Trophoblast cell (in vitro differentiated cells and primary cell): ENCODE data around the gene AFTPH.

Experiments used
- DNase-seq, 2 donors: peaks; one replicate each; pipeline ENCODE4 v3.0.0-alpha.2; 2016
- H2AFZ ChIP-seq: 2 replicates; pipeline ENCODE4 v1.6.1; 2013; ENCODE audit warnings: low read length, moderate library complexity, mild to moderate bottlenecking; ENCODE audit not compliant: insufficient read depth, poor library complexity
- H2AK5ac ChIP-seq: 2 replicates; pipeline ENCODE4 v1.6.1; 2013; ENCODE audit warnings: mild to moderate bottlenecking, low read length
- H2BK120ac ChIP-seq: 2 replicates; pipeline ENCODE4 v1.6.1; 2013; ENCODE audit warnings: low read length, mild to moderate bottlenecking, moderate library complexity; ENCODE audit not compliant: insufficient read depth, poor library complexity
- H2BK12ac ChIP-seq: 2 replicates; pipeline ENCODE4 v1.6.1; 2013; ENCODE audit warnings: mild to moderate bottlenecking, low read length, moderate library complexity
- H2BK5ac ChIP-seq: 2 replicates; pipeline ENCODE4 v1.6.1; 2013; ENCODE audit warnings: low read length, low read depth, moderate library complexity, mild to moderate bottlenecking; ENCODE audit not compliant: poor library complexity
- H3K14ac ChIP-seq: 2 replicates; pipeline ENCODE4 v1.6.1; 2013; ENCODE audit warnings: mild to moderate bottlenecking, low read length
- H3K18ac ChIP-seq: 2 replicates; pipeline ENCODE4 v1.6.1; 2013; ENCODE audit warnings: mild to moderate bottlenecking, low read length
- H3K23ac ChIP-seq: 2 replicates; pipeline ENCODE4 v1.6.1; 2013; ENCODE audit warnings: low read length
- H3K27ac ChIP-seq: 2 replicates; pipeline ENCODE4 v1.5.1; 2013; ENCODE audit warnings: low read depth, mild to moderate bottlenecking, inconsistent platforms, low read length, moderate library complexity
- H3K27me3 ChIP-seq: 2 replicates; pipeline ENCODE4 v1.6.1; 2013; ENCODE audit warnings: inconsistent platforms, mild to moderate bottlenecking, low read length, moderate library complexity; ENCODE audit not compliant: insufficient read depth
- H3K36me3 ChIP-seq, 2 experiments: 1 replicate in 1 of 2; 2 replicates in 1 of 2; pipeline ENCODE4 v1.6.1; 2013; ENCODE audit warnings: low read length in 2 of 2, mild to moderate bottlenecking in 2 of 2, moderate library complexity in 1 of 2; ENCODE audit not compliant: insufficient read depth in 2 of 2, control insufficient read depth in 1 of 2
- H3K4ac ChIP-seq: 2 replicates; pipeline ENCODE4 v1.6.1; 2013; ENCODE audit warnings: low read depth, mild to moderate bottlenecking, low read length, moderate library complexity
- H3K4me1 ChIP-seq, 2 experiments: 1 replicate in 1 of 2; 2 replicates in 1 of 2; pipeline ENCODE4 v1.6.1; 2013; ENCODE audit warnings: low read length in 2 of 2, mild to moderate bottlenecking in 2 of 2, moderate library complexity in 1 of 2; ENCODE audit not compliant: insufficient read depth in 2 of 2, control insufficient read depth in 1 of 2
- H3K4me2 ChIP-seq: 2 replicates; pipeline ENCODE4 v1.6.1; 2013; ENCODE audit warnings: inconsistent platforms, mild to moderate bottlenecking, low read length, moderate library complexity
- H3K4me3 ChIP-seq: 2 replicates; pipeline ENCODE4 v1.5.1; 2013; ENCODE audit warnings: mild to moderate bottlenecking, low read depth, low read length, inconsistent platforms
- H3K79me1 ChIP-seq: one replicate; pipeline ENCODE4 v1.6.1; 2013; ENCODE audit warnings: low read length
- H3K79me2 ChIP-seq: 2 replicates; pipeline ENCODE4 v1.6.1; 2013; ENCODE audit warnings: low read length, mild to moderate bottlenecking; ENCODE audit not compliant: control insufficient read depth, insufficient read depth, poor library complexity
- H3K9ac ChIP-seq: 2 replicates; pipeline ENCODE4 v1.6.1; 2013; ENCODE audit warnings: mild to moderate bottlenecking, low read length
- H3K9me3 ChIP-seq: 2 replicates; pipeline ENCODE4 v1.6.1; 2013; ENCODE audit warnings: low read depth, mild to moderate bottlenecking, control low read depth, inconsistent platforms, low read length; ENCODE audit not compliant: insufficient read depth
- H4K12ac ChIP-seq: 2 replicates; pipeline ENCODE4 v1.6.1; 2013; ENCODE audit warnings: low read depth, mild to moderate bottlenecking, low read length, moderate library complexity
- H4K8ac ChIP-seq: 2 replicates; pipeline ENCODE4 v1.6.1; 2013; ENCODE audit warnings: low read depth, mild to moderate bottlenecking, low read length, moderate library complexity
- H4K91ac ChIP-seq: one replicate; pipeline ENCODE4 v1.6.1; 2013; ENCODE audit warnings: low read depth, mild to moderate bottlenecking, low read length, moderate library complexity
- WGBS: extraction: QIAGEN DNeasy Blood & Tissue Kit; methylation state at CpG from one replicate; pipeline ENCODE4 v1.1.7; 2013; ENCODE audit warnings: missing lambda C conversion rate; ENCODE audit not compliant: insufficient read length, insufficient coverage; ENCODE audit errors: extremely low coverage; 5-methylcytosine and 5-hydroxymethylcytosine counted together

Gene AFTPH

GRCh38 chr2:64551851-64552250 is 27.7 kb downstream of the AFTPH start:
- no peaks in the 10 kb centered on the region for H3K27me3 ChIP-seq
- H3K4ac ChIP-seq = no peak overlapping the region
- H3K9ac ChIP-seq = no peak overlapping the region
- H2BK120ac ChIP-seq = no peak overlapping the region
- no peak overlapping the region for H2BK12ac ChIP-seq
- no peak overlapping the region for H3K23ac ChIP-seq
- H3K18ac ChIP-seq = no peak overlapping the region
- no peak overlapping the region for H3K27ac ChIP-seq
- no peak overlapping the region for H3K4me3 ChIP-seq
- no peak overlapping the region for H2AFZ ChIP-seq
- no peaks in the 10 kb centered on the region for H3K9me3 ChIP-seq
- no CpG with 5 or more reads among the region's 1 CpG for WGBS
- H3K79me2 ChIP-seq = no peaks in the 10 kb centered on the region
- no peaks in the 10 kb centered on the region for H3K4me1 ChIP-seq
- H3K4me2 ChIP-seq = no peak overlapping the region
- H3K14ac ChIP-seq = no peak overlapping the region
- no peak overlapping the region for H2BK5ac ChIP-seq
- no peaks in the 10 kb centered on the region for H3K79me1 ChIP-seq
- no peak overlapping the region for H4K91ac ChIP-seq
- DNase-seq = no peak
- H3K36me3 ChIP-seq = no peaks in the 10 kb centered on the region
- no peak overlapping the region for H2AK5ac ChIP-seq
- no peak overlapping the region for H4K8ac ChIP-seq
- no peak overlapping the region for H4K12ac ChIP-seq

DNA sequence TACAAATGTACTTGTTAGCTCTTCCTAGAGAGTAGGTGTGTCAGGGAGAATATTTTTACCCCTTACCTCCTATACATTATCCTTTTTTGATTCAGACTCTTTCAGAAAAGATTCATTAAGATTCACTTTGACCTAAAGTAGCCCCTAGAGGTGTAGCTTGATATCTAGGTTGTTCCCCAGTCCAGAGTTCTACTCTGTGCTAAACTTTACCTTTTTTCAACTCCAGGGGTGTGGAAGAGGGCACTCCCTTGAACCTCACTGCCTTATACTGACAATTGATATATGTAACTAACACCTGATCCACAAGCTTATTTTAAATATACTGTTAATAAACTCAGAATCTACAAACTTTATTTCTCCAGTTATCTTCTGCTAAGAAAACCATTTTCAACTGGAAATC is 30.0 kb downstream of the AFTPH start:
- no peak overlapping the region for H3K4me3 ChIP-seq
- peaks cover 0 to 1% of the 10 kb centered on the region in 2 experiments for H3K36me3 ChIP-seq
- H3K4me1 ChIP-seq = no peaks in the 10 kb centered on the region
- H4K91ac ChIP-seq = no peak overlapping the region
- no peak overlapping the region for H3K4ac ChIP-seq
- no peak overlapping the region for H3K23ac ChIP-seq
- H4K8ac ChIP-seq = no peak overlapping the region
- no peak overlapping the region for H2AK5ac ChIP-seq
- H3K9me3 ChIP-seq = no peaks in the 10 kb centered on the region
- no peak overlapping the region for H3K9ac ChIP-seq
- H2AFZ ChIP-seq = no peak overlapping the region
- H3K14ac ChIP-seq = no peak overlapping the region
- no peak overlapping the region for H4K12ac ChIP-seq
- DNase-seq = no peak
- no peak overlapping the region for H2BK120ac ChIP-seq
- H3K79me2 ChIP-seq = no peaks in the 10 kb centered on the region
- no peaks in the 10 kb centered on the region for H3K79me1 ChIP-seq
- no peak overlapping the region for H2BK12ac ChIP-seq
- no peak overlapping the region for H3K27ac ChIP-seq
- H3K27me3 ChIP-seq = no peaks in the 10 kb centered on the region
- no peak overlapping the region for H3K4me2 ChIP-seq
- H3K18ac ChIP-seq = no peak overlapping the region
- H2BK5ac ChIP-seq = no peak overlapping the region

DNA sequence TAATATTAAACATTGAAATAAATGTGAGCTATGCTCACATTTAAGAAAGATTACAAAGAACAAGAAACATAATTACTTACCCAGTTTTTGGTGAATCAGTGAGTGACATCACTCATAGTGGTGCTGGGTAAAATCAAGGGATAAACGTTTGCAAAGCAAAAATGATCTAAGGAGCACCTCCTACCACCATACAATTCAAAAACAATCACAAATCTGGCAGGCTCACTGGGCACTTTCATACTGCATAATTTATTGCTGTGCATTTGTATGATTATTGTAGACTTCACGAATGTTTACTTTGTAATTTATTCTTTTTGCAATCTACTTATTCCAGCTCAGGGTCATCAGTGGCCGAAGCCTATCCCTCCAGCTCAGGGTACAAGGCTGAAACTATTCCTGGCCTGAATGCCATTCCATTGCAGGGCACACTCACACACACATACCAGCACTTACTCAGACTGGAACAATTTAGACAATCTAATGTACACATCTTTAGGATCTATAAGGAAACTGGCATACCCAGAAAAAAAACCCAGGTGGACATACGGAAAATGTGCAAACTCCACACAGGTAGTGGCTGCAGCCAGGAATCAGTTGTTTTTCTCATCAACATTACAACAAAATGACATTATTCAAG is 34.4 kb downstream of the AFTPH start:
- no peak overlapping the region for H3K27ac ChIP-seq
- H3K18ac ChIP-seq = no peak overlapping the region

GRCh38 chr2:64562148-64562784 is 38.1 kb downstream of the AFTPH start:
- no peaks in the 10 kb centered on the region for H3K9me3 ChIP-seq
- no CpG with 5 or more reads among the region's 2 CpGs for WGBS
- no peak overlapping the region for H3K9ac ChIP-seq
- no peak overlapping the region for H3K4me3 ChIP-seq
- no peak overlapping the region for H3K18ac ChIP-seq
- no peak overlapping the region for H4K12ac ChIP-seq
- peaks cover 0 to 1% of the 10 kb centered on the region in 2 experiments for H3K36me3 ChIP-seq
- no peak overlapping the region for H2AK5ac ChIP-seq
- H3K27ac ChIP-seq = no peak overlapping the region
- H2BK120ac ChIP-seq = no peak overlapping the region
- H3K27me3 ChIP-seq = no peaks in the 10 kb centered on the region
- no peak overlapping the region for H2AFZ ChIP-seq
- H2BK5ac ChIP-seq = no peak overlapping the region
- H4K91ac ChIP-seq = no peak overlapping the region
- no peak overlapping the region for H3K14ac ChIP-seq
- no peaks in the 10 kb centered on the region for H3K79me2 ChIP-seq
- no peak overlapping the region for H2BK12ac ChIP-seq
- no peak overlapping the region for H4K8ac ChIP-seq
- no peaks in the 10 kb centered on the region for H3K79me1 ChIP-seq
- no peak overlapping the region for H3K4me2 ChIP-seq
- H3K4me1 ChIP-seq = no peaks in the 10 kb centered on the region
- peak in 1 of 2 donors; percentile 27 for DNase-seq
- no peak overlapping the region for H3K23ac ChIP-seq
- no peak overlapping the region for H3K4ac ChIP-seq

More for the DNA sequence above, 34.4 kb downstream of the AFTPH start:
- no peak overlapping the region for H4K12ac ChIP-seq
- no peaks in the 10 kb centered on the region for H3K79me1 ChIP-seq
- H2AFZ ChIP-seq = no peak overlapping the region
- H3K4me3 ChIP-seq = no peak overlapping the region
- H2BK120ac ChIP-seq = no peak overlapping the region
- H3K4ac ChIP-seq = no peak overlapping the region
- no peak overlapping the region for H2BK5ac ChIP-seq
- H4K8ac ChIP-seq = no peak overlapping the region
- H2AK5ac ChIP-seq = no peak overlapping the region
- no peaks in the 10 kb centered on the region for H3K9me3 ChIP-seq
- H3K23ac ChIP-seq = no peak overlapping the region
- H3K79me2 ChIP-seq = no peaks in the 10 kb centered on the region
- no peaks in the 10 kb centered on the region for H3K4me1 ChIP-seq
- no peak overlapping the region for H3K9ac ChIP-seq
- peak; percentile 2 to 56 for DNase-seq
- H2BK12ac ChIP-seq = no peak overlapping the region
- H3K4me2 ChIP-seq = no peak overlapping the region
- WGBS = no CpG with 5 or more reads among the region's 4 CpGs
- H3K27me3 ChIP-seq = no peaks in the 10 kb centered on the region
- no peak overlapping the region for H4K91ac ChIP-seq
- peaks cover 0 to 1% of the 10 kb centered on the region in 2 experiments for H3K36me3 ChIP-seq
- H3K14ac ChIP-seq = no peak overlapping the region
